T-helper 2 cell treated with Interferon-gamma antibody and Interleukin-4, amounts not matched to agents 5 μg/mL and 100 μg/mL, for 36 hours (primary cell): ENCODE data around the gene MIS12.

Experiments used
- DNase-seq: peaks from one replicate; pipeline ENCODE4 v3.0.0; 2021; ENCODE audit warnings: low spot score
- H3K27ac Mint-ChIP-seq: one replicate; pipeline ENCODE4 v1.8.0; 2021; ENCODE audit warnings: mild to moderate bottlenecking, mixed read lengths
- H3K27me3 Mint-ChIP-seq: one replicate; pipeline ENCODE4 v1.8.0; 2021; ENCODE audit warnings: low read depth, mixed read lengths
- H3K36me3 Mint-ChIP-seq: one replicate; pipeline ENCODE4 v1.8.0; 2021; ENCODE audit warnings: low read depth, mixed read lengths
- H3K4me1 Mint-ChIP-seq: one replicate; pipeline ENCODE4 v1.8.0; 2021; ENCODE audit warnings: low read depth, mixed read lengths
- H3K4me3 Mint-ChIP-seq: one replicate; pipeline ENCODE4 v1.8.0; 2022; ENCODE audit warnings: mild to moderate bottlenecking, moderate library complexity, mixed read lengths
- H3K9me3 Mint-ChIP-seq: one replicate; pipeline ENCODE4 v1.8.0; 2021; ENCODE audit warnings: mixed read lengths

Gene MIS12

GRCh38 chr17:5486206-5487124, at the start of gene MIS12:
TSS of gene MIS12 (plus strand) at chr17:5486566. CDS start at chr17:5488863, 2,297 bp downstream.
- peaks cover 32% of the 10 kb centered on the region for H3K4me1 Mint-ChIP-seq
- H3K27ac Mint-ChIP-seq = peak within 1 kb of the TSS; percentile 97
- H3K36me3 Mint-ChIP-seq = peaks cover 68% of the 10 kb centered on the region
- H3K9me3 Mint-ChIP-seq = no peaks in the 10 kb centered on the region
- H3K4me3 Mint-ChIP-seq = peak within 1 kb of the TSS; percentile 99
- DNase-seq = peak; percentile 97
- H3K27me3 Mint-ChIP-seq = no peaks in the 10 kb centered on the region

- H3K27ac Mint-ChIP-seq = peak overlapping the region; percentile 82
- H3K4me1 Mint-ChIP-seq = peaks cover 28% of the 10 kb centered on the region
- peak overlapping the region; percentile 90 for H3K4me3 Mint-ChIP-seq
- no peaks in the 10 kb centered on the region for H3K9me3 Mint-ChIP-seq
- peaks cover 44% of the 10 kb centered on the region for H3K36me3 Mint-ChIP-seq
- no peak for DNase-seq
- H3K27me3 Mint-ChIP-seq = no peaks in the 10 kb centered on the region
These were observed 48.5 kb upstream of the MIS12 start for GRCh38 chr17:5437721-5438317.

GRCh38 chr17:5438716-5439445, 47.5 kb upstream of the MIS12 start, which contains the start of gene C1QBP:
TSS of gene C1QBP (minus strand) at chr17:5439155. CDS start at chr17:5439073, 82 bp downstream.
- no peaks in the 10 kb centered on the region for H3K9me3 Mint-ChIP-seq
- H3K36me3 Mint-ChIP-seq = peaks cover 39% of the 10 kb centered on the region
- peak within 1 kb of the TSS; percentile 82 for H3K27ac Mint-ChIP-seq
- peak; percentile 92 for DNase-seq
- H3K4me1 Mint-ChIP-seq = peaks cover 28% of the 10 kb centered on the region
- peak within 1 kb of the TSS; percentile 90 for H3K4me3 Mint-ChIP-seq
- H3K27me3 Mint-ChIP-seq = no peaks in the 10 kb centered on the region

GRCh38 chr17:5439446-5439764, 47.0 kb upstream of the MIS12 start:
- no peaks in the 10 kb centered on the region for H3K27me3 Mint-ChIP-seq
- no peak for DNase-seq
- H3K9me3 Mint-ChIP-seq = no peaks in the 10 kb centered on the region
- peak overlapping the region; percentile 82 for H3K27ac Mint-ChIP-seq
- peaks cover 38% of the 10 kb centered on the region for H3K36me3 Mint-ChIP-seq
- H3K4me1 Mint-ChIP-seq = peaks cover 28% of the 10 kb centered on the region
- H3K4me3 Mint-ChIP-seq = peak overlapping the region; percentile 84

- Mint-ChIP-seq H3K27me3 (no peaks in the 10 kb centered on the region), H3K4me1 (peaks cover 7% of the 10 kb centered on the region), H3K9me3 (no peaks in the 10 kb centered on the region), H3K4me3 (no peak overlapping the region), H3K36me3 (peaks cover 28% of the 10 kb centered on the region), H3K27ac (no peak overlapping the region)
- no peak for DNase-seq
These were observed 42.6 kb upstream of the MIS12 start for GRCh38 chr17:5443728-5444127.

- Mint-ChIP-seq H3K27me3 (no peaks in the 10 kb centered on the region), H3K4me3 (no peak overlapping the region), H3K27ac (no peak overlapping the region), H3K9me3 (no peaks in the 10 kb centered on the region), H3K36me3 (peaks cover 30% of the 10 kb centered on the region), H3K4me1 (peaks cover 6% of the 10 kb centered on the region)
- DNase-seq = no peak
These were observed 42.2 kb upstream of the MIS12 start for GRCh38 chr17:5444209-5444608.

- H3K27me3 Mint-ChIP-seq = no peaks in the 10 kb centered on the region
- H3K27ac Mint-ChIP-seq = no peak overlapping the region
- no peak overlapping the region for H3K4me3 Mint-ChIP-seq
- no peaks in the 10 kb centered on the region for H3K9me3 Mint-ChIP-seq
- peaks cover 44% of the 10 kb centered on the region for H3K36me3 Mint-ChIP-seq
- no peak for DNase-seq
- H3K4me1 Mint-ChIP-seq = no peaks in the 10 kb centered on the region
These were observed 39.6 kb upstream of the MIS12 start for GRCh38 chr17:5446786-5447185.

- H3K9me3 Mint-ChIP-seq = no peaks in the 10 kb centered on the region
- H3K4me3 Mint-ChIP-seq = no peak overlapping the region
- peaks cover 20% of the 10 kb centered on the region for H3K36me3 Mint-ChIP-seq
- no peak for DNase-seq
- H3K27me3 Mint-ChIP-seq = no peaks in the 10 kb centered on the region
- peaks cover 36% of the 10 kb centered on the region for H3K4me1 Mint-ChIP-seq
- no peak overlapping the region for H3K27ac Mint-ChIP-seq
These were observed 21.5 kb upstream of the MIS12 start for GRCh38 chr17:5464717-5465507.

GRCh38 chr17:5466295-5466694, 20.1 kb upstream of the MIS12 start:
- Mint-ChIP-seq H3K36me3 (peaks cover 10% of the 10 kb centered on the region), H3K4me3 (peak overlapping the region; percentile 92), H3K27me3 (no peaks in the 10 kb centered on the region), H3K4me1 (peaks cover 38% of the 10 kb centered on the region), H3K27ac (no peak overlapping the region), H3K9me3 (no peaks in the 10 kb centered on the region)
- DNase-seq = no peak

GRCh38 chr17:5467416-5467815, 18.9 kb upstream of the MIS12 start:
- H3K9me3 Mint-ChIP-seq = no peaks in the 10 kb centered on the region
- H3K36me3 Mint-ChIP-seq = peaks cover 16% of the 10 kb centered on the region
- H3K27me3 Mint-ChIP-seq = no peaks in the 10 kb centered on the region
- DNase-seq = no peak
- peak overlapping the region; percentile 62 for H3K27ac Mint-ChIP-seq
- H3K4me3 Mint-ChIP-seq = peak overlapping the region; percentile 92
- H3K4me1 Mint-ChIP-seq = peaks cover 38% of the 10 kb centered on the region

GRCh38 chr17:5468075-5468473, 18.3 kb upstream of the MIS12 start:
- H3K27me3 Mint-ChIP-seq = no peaks in the 10 kb centered on the region
- H3K9me3 Mint-ChIP-seq = no peaks in the 10 kb centered on the region
- H3K4me3 Mint-ChIP-seq = peak overlapping the region; percentile 92
- peak overlapping the region; percentile 62 for H3K27ac Mint-ChIP-seq
- H3K36me3 Mint-ChIP-seq = peaks cover 17% of the 10 kb centered on the region
- H3K4me1 Mint-ChIP-seq = peaks cover 38% of the 10 kb centered on the region
- DNase-seq = peak; percentile 16

- no peak overlapping the region for H3K27ac Mint-ChIP-seq
These were observed 13.9 kb upstream of the MIS12 start for GRCh38 chr17:5472511-5472910.

GRCh38 chr17:5473906-5474305, 12.5 kb upstream of the MIS12 start:
- Mint-ChIP-seq H3K27ac (no peak overlapping the region), H3K36me3 (peaks cover 48% of the 10 kb centered on the region), H3K4me1 (peaks cover 11% of the 10 kb centered on the region)

More at GRCh38 chr17:5472511-5472910, 13.9 kb upstream of the MIS12 start:
- no peak overlapping the region for H3K4me3 Mint-ChIP-seq
- H3K4me1 Mint-ChIP-seq = peaks cover 17% of the 10 kb centered on the region
- no peaks in the 10 kb centered on the region for H3K27me3 Mint-ChIP-seq
- peaks cover 42% of the 10 kb centered on the region for H3K36me3 Mint-ChIP-seq
- no peak for DNase-seq
- H3K9me3 Mint-ChIP-seq = no peaks in the 10 kb centered on the region

More at GRCh38 chr17:5473906-5474305, 12.5 kb upstream of the MIS12 start:
- H3K4me3 Mint-ChIP-seq = no peak overlapping the region
- no peaks in the 10 kb centered on the region for H3K27me3 Mint-ChIP-seq
- DNase-seq = no peak
- H3K9me3 Mint-ChIP-seq = no peaks in the 10 kb centered on the region
